Subcutaneous adipose tissue (tissue), 4 donors: ENCODE data around the gene RBBP8NL. TPM values are rescaled to one million over a fixed set of nuclear protein-coding genes. Genes with fewer than 3 reads are reported as not detected.

Experiments used
- CTCF ChIP-seq: fragments of 450-650 bp; IDR thresholded peaks from one replicate; pipeline ENCODE4 v1.5.1; 2016; ENCODE audit warnings: low read depth, mild to moderate bottlenecking, control low read depth, antibody characterized with exemption, moderate library complexity
- total RNA-seq, 4 donors: library from RNA; depleted of rRNA; stranded (reverse); fragments of >200 nt; gene quantifications; one replicate each; pipeline ENCODE4 v1.1.0, GENCODE V29; 2016

Gene RBBP8NL
- total RNA-seq, 4 donors from 2014 or later, result not detected

- no peak for TF ChIP-seq CTCF
Measured at GRCh38 chr20:62436692-62437091, 9.4 kb upstream of the RBBP8NL start.

- no peak for TF ChIP-seq CTCF
Measured at GRCh38 chr20:62433658-62434497, 6.5 kb upstream of the RBBP8NL start.

- TF ChIP-seq CTCF, result no peak
Measured at GRCh38 chr20:62430866-62431447, 3.6 kb upstream of the RBBP8NL start.

GRCh38 chr20:62430311-62430853 lies 3.0 kb upstream of the RBBP8NL start:
- no peak for TF ChIP-seq CTCF

GRCh38 chr20:62429455-62430310 lies 2.3 kb upstream of the RBBP8NL start:
- TF ChIP-seq CTCF, result no peak

- TF ChIP-seq CTCF, result no peak
Measured at GRCh38 chr20:62428396-62429295, 1.3 kb upstream of the RBBP8NL start.
